ENCODE data around the gene EARS2.
"Not testable (repeated sequence)": the region's sequence is repeated elsewhere in the genome, so short reads cannot be mapped to it uniquely, and the experiment has no call there.

The EARS2 gene

DNA sequence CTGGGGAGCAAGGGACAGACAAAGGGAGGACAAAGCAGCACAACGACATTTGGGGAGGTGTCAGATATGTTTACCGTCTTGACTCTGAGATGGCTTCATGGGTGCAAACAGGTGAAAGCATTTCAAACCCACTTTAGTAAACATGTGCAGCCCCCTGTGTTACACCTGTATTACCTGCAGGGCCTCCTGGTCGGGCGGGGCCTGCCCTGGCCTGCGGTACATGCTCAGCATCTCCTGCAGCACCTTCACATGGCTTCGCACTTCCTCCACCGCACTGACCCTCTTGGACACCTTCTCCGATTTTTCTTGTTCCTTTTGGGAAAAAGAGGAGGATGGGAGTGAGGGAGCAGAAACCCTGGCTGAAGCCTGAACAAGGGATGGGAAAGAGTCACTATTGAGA, 71.3 kb downstream of the EARS2 start:
- no peak for DNase-seq (ENCODE audit: low spot score)
- TF ChIP-seq, protein P1, sequence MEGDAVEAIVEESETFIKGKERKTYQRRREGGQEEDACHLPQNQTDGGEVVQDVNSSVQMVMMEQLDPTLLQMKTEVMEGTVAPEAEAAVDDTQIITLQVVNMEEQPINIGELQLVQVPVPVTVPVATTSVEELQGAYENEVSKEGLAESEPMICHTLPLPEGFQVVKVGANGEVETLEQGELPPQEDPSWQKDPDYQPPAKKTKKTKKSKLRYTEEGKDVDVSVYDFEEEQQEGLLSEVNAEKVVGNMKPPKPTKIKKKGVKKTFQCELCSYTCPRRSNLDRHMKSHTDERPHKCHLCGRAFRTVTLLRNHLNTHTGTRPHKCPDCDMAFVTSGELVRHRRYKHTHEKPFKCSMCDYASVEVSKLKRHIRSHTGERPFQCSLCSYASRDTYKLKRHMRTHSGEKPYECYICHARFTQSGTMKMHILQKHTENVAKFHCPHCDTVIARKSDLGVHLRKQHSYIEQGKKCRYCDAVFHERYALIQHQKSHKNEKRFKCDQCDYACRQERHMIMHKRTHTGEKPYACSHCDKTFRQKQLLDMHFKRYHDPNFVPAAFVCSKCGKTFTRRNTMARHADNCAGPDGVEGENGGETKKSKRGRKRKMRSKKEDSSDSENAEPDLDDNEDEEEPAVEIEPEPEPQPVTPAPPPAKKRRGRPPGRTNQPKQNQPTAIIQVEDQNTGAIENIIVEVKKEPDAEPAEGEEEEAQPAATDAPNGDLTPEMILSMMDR (IDR thresholded peaks at IDR 0.05; ENCODE audit: extremely low read depth, missing control alignments), result no peak

DNA sequence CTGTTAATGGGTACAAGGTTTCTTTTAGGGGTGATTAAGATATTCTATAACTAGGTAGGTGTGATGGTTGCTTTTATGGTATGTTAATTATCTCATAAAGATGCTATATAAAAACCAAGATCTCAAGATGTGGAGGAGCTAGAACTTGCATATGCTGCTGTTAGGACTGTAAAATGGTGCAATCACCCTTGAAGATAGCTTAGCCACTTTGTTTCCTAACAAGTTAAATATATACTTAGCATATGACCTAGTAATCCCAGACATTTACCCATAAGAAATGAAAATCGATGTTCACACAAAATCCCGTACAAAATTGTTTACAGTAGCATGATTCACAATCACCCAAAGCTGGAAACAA, 71.9 kb downstream of the EARS2 start:
- DNase-seq (ENCODE audit: low spot score), result no peak
- TF ChIP-seq, protein P1 (IDR thresholded peaks at IDR 0.05; ENCODE audit: extremely low read depth, missing control alignments), result no peak

DNA sequence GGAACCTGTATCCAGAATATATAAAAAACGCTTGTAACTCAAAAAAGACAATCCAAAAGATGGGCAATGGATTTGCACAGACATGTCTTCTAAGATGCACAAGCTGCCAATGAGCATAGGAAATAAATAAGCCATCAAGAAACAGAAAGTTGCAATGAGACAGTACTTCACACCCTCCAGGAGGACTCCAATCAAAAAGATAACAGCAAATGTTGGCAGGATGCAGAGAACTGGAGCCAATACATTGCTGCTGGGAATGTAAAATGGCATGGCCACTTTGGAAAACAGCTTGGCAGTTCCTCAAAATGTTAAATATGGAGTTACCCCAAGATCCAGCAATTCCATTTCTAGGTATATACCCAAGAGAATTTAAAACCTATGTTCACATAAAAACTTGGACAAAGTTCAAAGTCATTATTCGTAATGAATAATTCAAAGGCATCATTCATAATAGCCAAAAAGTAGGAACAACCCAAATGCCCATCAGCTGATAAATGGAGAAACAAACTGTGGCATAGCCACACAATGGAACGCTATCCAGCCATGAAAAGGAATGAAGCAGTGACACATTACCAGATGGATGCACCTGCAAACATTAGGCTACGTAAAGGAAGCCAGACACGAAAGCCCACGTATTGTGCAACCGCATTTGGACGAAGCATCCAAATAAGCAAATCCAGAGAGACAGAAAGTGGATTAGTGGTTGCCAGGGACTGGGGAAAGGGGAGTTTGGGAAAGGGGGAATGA, 72.5 kb downstream of the EARS2 start:
- TF ChIP-seq, protein P1 (IDR thresholded peaks at IDR 0.05; ENCODE audit: extremely low read depth, missing control alignments), result no peak
- no peak for DNase-seq (ENCODE audit: low spot score)

DNA sequence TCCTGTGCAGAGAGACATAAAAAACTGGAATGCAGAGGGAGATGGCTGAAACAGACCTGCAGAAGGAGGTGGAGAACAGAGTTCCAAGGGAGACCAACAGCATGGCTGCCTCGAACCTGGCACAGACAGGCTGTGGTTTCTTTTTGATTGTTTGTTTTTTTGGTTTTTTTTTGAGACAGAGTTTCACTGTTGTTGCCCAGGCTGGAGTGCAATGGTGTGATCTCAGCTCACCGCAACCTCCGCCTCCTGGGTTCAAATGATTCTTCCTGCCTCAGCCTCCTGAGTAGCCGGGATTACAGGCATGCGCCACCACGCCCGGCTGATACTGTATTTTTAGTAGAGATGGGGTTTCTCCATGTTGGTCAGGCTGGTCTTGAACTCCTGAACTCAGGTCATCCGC, 73.7 kb downstream of the EARS2 start:
- not testable (repeated sequence) for DNase-seq (ENCODE audit: low spot score)

DNA sequence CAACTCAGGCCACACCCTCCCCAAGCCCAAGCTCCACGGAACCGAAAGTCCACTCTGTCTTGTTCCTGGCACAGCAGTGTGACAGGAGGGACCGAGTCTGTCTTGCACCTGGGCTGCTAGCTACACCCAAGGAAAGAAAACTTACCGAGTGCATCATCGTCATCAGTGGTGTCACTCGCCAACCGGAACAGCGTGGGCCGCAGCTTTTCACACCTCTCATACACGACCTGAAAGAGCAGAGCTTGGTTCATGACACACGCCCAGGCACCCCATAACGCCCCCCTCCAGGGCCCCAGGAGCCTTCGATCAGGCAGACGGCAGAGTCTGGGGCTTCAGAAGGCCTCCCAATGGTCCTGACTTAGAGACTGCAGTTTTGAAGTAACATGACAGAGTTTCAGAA, 74.4 kb downstream of the EARS2 start:
- TF ChIP-seq, protein P1 (IDR thresholded peaks at IDR 0.05; ENCODE audit: extremely low read depth, missing control alignments), result no peak
- no peak for DNase-seq (ENCODE audit: low spot score)

GRCh38 chr16:23480257-23480656, 76.9 kb downstream of the EARS2 start:
- TF ChIP-seq, protein P1 (IDR thresholded peaks at IDR 0.05; ENCODE audit: extremely low read depth, missing control alignments), result no peak
- no peak for DNase-seq (ENCODE audit: low spot score)

GRCh38 chr16:23479138-23479537, 78.0 kb downstream of the EARS2 start:
- TF ChIP-seq, protein P1 (IDR thresholded peaks at IDR 0.05; ENCODE audit: extremely low read depth, missing control alignments), result no peak
- no peak for DNase-seq (ENCODE audit: low spot score)

DNA sequence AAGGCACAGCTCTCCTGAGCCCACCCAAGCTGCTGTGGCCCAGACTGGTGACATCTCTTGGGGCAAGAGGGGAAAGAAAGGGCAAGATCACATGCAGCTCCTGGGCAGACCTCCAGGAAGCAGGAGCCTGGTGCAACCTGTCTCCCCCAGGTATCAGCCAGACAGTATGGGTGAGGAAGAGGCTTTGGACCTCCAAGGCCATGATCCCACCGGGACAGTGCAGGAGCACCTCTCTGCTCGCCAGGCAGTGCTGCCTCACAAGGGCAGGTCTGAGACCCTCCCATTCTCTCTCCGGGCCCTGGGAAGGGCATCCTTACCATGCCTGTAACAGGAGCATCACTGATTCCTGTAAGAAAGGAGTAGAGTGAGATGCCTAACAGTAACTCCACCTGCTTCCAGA, 78.6 kb downstream of the EARS2 start:
- no peak for DNase-seq (ENCODE audit: low spot score)
- TF ChIP-seq, protein P1 (IDR thresholded peaks at IDR 0.05; ENCODE audit: extremely low read depth, missing control alignments), result no peak
